Astrocyte (in vitro differentiated cells and primary cell): ENCODE measurements around the gene CXXC4.

Experiments
- CTCF ChIP-seq: IDR thresholded peaks from 2 replicates; pipeline ENCODE4 v1.5.1; 2011; ENCODE audit warnings: low read depth, mild to moderate bottlenecking, inconsistent platforms, low read length, moderate library complexity; ENCODE audit not compliant: insufficient read depth
- EZH2 ChIP-seq: IDR thresholded peaks from 2 replicates; pipeline ENCODE4 v1.6.1; 2012; ENCODE audit warnings: mild to moderate bottlenecking, low read length, inconsistent platforms; ENCODE audit not compliant: insufficient read depth

DNA sequence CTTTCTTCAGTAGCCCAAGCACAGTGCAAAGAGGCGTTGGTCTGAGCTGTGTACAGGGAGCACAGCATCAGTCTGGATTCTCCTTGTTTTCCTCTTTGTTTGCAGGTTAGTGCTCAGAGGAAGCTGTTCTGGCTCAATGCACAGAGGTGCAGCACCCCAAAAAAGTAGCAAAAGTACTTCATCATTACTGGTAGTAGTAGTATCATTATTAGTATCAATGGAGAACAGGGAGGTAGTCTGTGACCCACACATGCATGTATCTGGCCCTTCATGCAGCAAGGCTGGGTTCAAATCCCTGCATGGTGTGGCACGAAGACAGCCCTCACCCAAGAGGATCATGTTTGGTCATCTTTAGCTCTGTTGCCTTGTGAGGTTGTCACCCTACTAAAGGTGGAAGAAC lies 68.7 kb downstream of the CXXC4 start:
- no peak for TF ChIP-seq CTCF
- no peak for TF ChIP-seq EZH2
